Measurements from ENCODE around the gene STS.

The STS gene

GRCh38 chrX:7179446-7179845 is 31.9 kb downstream of the STS start:
- Histone ChIP-seq H3K27me3 (ENCODE audit: control insufficient read depth, low read length) (no peaks in the 10 kb centered on the region), H3K9me3 (ENCODE audit: control insufficient read depth, insufficient read depth, low read length) (no peaks in the 10 kb centered on the region; the same call in 1 of the 2 replicates), H3K4me1 (ENCODE audit: control insufficient read depth, low read length) (peaks cover 8% of the 10 kb centered on the region), H3K27ac (ENCODE audit: low read depth, low read length) (no peak overlapping the region), H3K79me2 (ENCODE audit: control insufficient read depth, low read length) (no peaks in the 10 kb centered on the region), H3K4me2 (ENCODE audit: low read length) (no peak overlapping the region), H3K9me2 (replicated peaks; ENCODE audit: control insufficient read depth, low read length) (no peaks in the 10 kb centered on the region), H3F3A (ENCODE audit: control insufficient read depth, insufficient read depth) (no peaks in the 10 kb centered on the region), H3K4me3 (ENCODE audit: low read length) (no peak overlapping the region), H4K20me1 (ENCODE audit: control insufficient read depth, insufficient read depth, low read depth, low read length) (no peaks in the 10 kb centered on the region), H3K36me3 (ENCODE audit: control insufficient read depth, low read length) (no peaks in the 10 kb centered on the region)
- TF ChIP-seq CTCF (IDR thresholded peaks at IDR 0.05; ENCODE audit: low read depth, low read length, poor library complexity, severe bottlenecking) (no peak), EZH2phosphoT487 (IDR thresholded peaks at IDR 0.05; ENCODE audit: borderline replicate concordance, low read length) (no peak)

GRCh38 chrX:7184816-7185215 is 37.3 kb downstream of the STS start:
- Histone ChIP-seq H3K4me1 (ENCODE audit: control insufficient read depth, low read length) (peaks cover 11% of the 10 kb centered on the region), H3K9me2 (replicated peaks; ENCODE audit: control insufficient read depth, low read length) (no peaks in the 10 kb centered on the region), H3K79me2 (ENCODE audit: control insufficient read depth, low read length) (no peaks in the 10 kb centered on the region), H3K27me3 (ENCODE audit: control insufficient read depth, low read length) (no peaks in the 10 kb centered on the region), H3K9me3 (ENCODE audit: control insufficient read depth, insufficient read depth, low read length) (no peaks in the 10 kb centered on the region), H3F3A (ENCODE audit: control insufficient read depth, insufficient read depth) (no peaks in the 10 kb centered on the region), H4K20me1 (ENCODE audit: control insufficient read depth, insufficient read depth, low read depth, low read length) (no peaks in the 10 kb centered on the region), H3K4me2 (ENCODE audit: low read length) (no peak overlapping the region), H3K27ac (ENCODE audit: low read depth, low read length) (no peak overlapping the region), H3K4me3 (ENCODE audit: low read length) (no peak overlapping the region), H3K36me3 (ENCODE audit: control insufficient read depth, low read length) (no peaks in the 10 kb centered on the region)
- no peak for TF ChIP-seq EZH2phosphoT487 (IDR thresholded peaks at IDR 0.05; ENCODE audit: borderline replicate concordance, low read length)
- TF ChIP-seq CTCF (IDR thresholded peaks at IDR 0.05; ENCODE audit: low read depth, low read length, poor library complexity, severe bottlenecking), result no peak

- Histone ChIP-seq H3K36me3 (ENCODE audit: control insufficient read depth, low read length) (no peaks in the 10 kb centered on the region), H3F3A (ENCODE audit: control insufficient read depth, insufficient read depth) (no peaks in the 10 kb centered on the region), H3K9me3 (ENCODE audit: control insufficient read depth, insufficient read depth, low read length) (no peaks in the 10 kb centered on the region), H3K27me3 (ENCODE audit: control insufficient read depth, low read length) (no peaks in the 10 kb centered on the region), H4K20me1 (ENCODE audit: control insufficient read depth, insufficient read depth, low read depth, low read length) (no peaks in the 10 kb centered on the region), H3K79me2 (ENCODE audit: control insufficient read depth, low read length) (no peaks in the 10 kb centered on the region), H3K4me2 (ENCODE audit: low read length) (no peak overlapping the region), H3K4me1 (ENCODE audit: control insufficient read depth, low read length) (peaks cover 23% of the 10 kb centered on the region), H3K4me3 (ENCODE audit: low read length) (no peak overlapping the region), H3K9me2 (replicated peaks; ENCODE audit: control insufficient read depth, low read length) (no peaks in the 10 kb centered on the region), H3K27ac (ENCODE audit: low read depth, low read length) (no peak overlapping the region)
- TF ChIP-seq EZH2phosphoT487 (IDR thresholded peaks at IDR 0.05; ENCODE audit: borderline replicate concordance, low read length) (no peak), CTCF (IDR thresholded peaks at IDR 0.05; ENCODE audit: low read depth, low read length, poor library complexity, severe bottlenecking) (no peak)
Measured at GRCh38 chrX:7188672-7189071, 41.2 kb downstream of the STS start.

GRCh38 chrX:7190157-7190556 is 42.6 kb downstream of the STS start:
- H3K9me3 ChIP-seq (ENCODE audit: control insufficient read depth, insufficient read depth, low read length), result no peaks in the 10 kb centered on the region
- no peaks in the 10 kb centered on the region for H3K9me2 ChIP-seq (replicated peaks; ENCODE audit: control insufficient read depth, low read length)
- no peak overlapping the region for H3K27ac ChIP-seq (ENCODE audit: low read depth, low read length)
- no peaks in the 10 kb centered on the region for H3K27me3 ChIP-seq (ENCODE audit: control insufficient read depth, low read length)
- H3K4me1 ChIP-seq (ENCODE audit: control insufficient read depth, low read length), result peaks cover 23% of the 10 kb centered on the region
- no peak overlapping the region for H3K4me2 ChIP-seq (ENCODE audit: low read length)
- no peaks in the 10 kb centered on the region for H3F3A ChIP-seq (ENCODE audit: control insufficient read depth, insufficient read depth)
- no peaks in the 10 kb centered on the region for H3K36me3 ChIP-seq (ENCODE audit: control insufficient read depth, low read length)
- H3K4me3 ChIP-seq (ENCODE audit: low read length), result no peak overlapping the region
- H3K79me2 ChIP-seq (ENCODE audit: control insufficient read depth, low read length), result no peaks in the 10 kb centered on the region
- TF ChIP-seq EZH2phosphoT487 (IDR thresholded peaks at IDR 0.05; ENCODE audit: borderline replicate concordance, low read length) (no peak), CTCF (IDR thresholded peaks at IDR 0.05; ENCODE audit: low read depth, low read length, poor library complexity, severe bottlenecking) (no peak)
- H4K20me1 ChIP-seq (ENCODE audit: control insufficient read depth, insufficient read depth, low read depth, low read length), result no peaks in the 10 kb centered on the region

Data from DOHH2 (cell line).